Neural progenitor cell (in vitro differentiated cells): ENCODE measurements around the gene ERC1. TPM values are rescaled to one million over a fixed set of nuclear protein-coding genes. Genes with fewer than 3 reads are reported as not detected.

Experiments used
- DNase-seq: peaks from one replicate; pipeline ENCODE4 v3.0.0-alpha.2; 2016; ENCODE audit warnings: low spot score
- H2AFZ ChIP-seq: fragments of 200-600 bp; sonication (generic); replicated peaks from 2 replicates; pipeline ENCODE4 v1.6.1; 2016; ENCODE audit warnings: antibody characterized with exemption
- H3F3A ChIP-seq: fragments of 200-600 bp; sonication (generic); 2 replicates; pipeline ENCODE4 v1.6.1; 2016; ENCODE audit warnings: antibody characterized with exemption, low read depth
- H3K27ac ChIP-seq: fragments of 200-600 bp; sonication (generic); 2 replicates; pipeline ENCODE4 v1.5.1; 2016; ENCODE audit warnings: mild to moderate bottlenecking
- H3K27me3 ChIP-seq: fragments of 200-600 bp; sonication (generic); 2 replicates; pipeline ENCODE4 v1.6.1; 2016; ENCODE audit warnings: mild to moderate bottlenecking, moderate library complexity
- H3K36me3 ChIP-seq: fragments of 200-600 bp; sonication (generic); 2 replicates; pipeline ENCODE4 v1.5.1; 2016
- H3K4me1 ChIP-seq: fragments of 200-600 bp; sonication (generic); 2 replicates; pipeline ENCODE4 v1.6.1; 2016; ENCODE audit warnings: mixed run types
- H3K4me2 ChIP-seq: fragments of 200-600 bp; sonication (generic); 2 replicates; pipeline ENCODE4 v1.6.1; 2016
- H3K4me3 ChIP-seq: fragments of 200-600 bp; sonication (generic); 2 replicates; pipeline ENCODE4 v1.5.1; 2016
- H3K79me2 ChIP-seq: fragments of 200-600 bp; sonication (generic); 2 replicates; pipeline ENCODE4 v1.6.1; 2016; ENCODE audit warnings: low read depth
- H3K9ac ChIP-seq: fragments of 200-600 bp; sonication (generic); 2 replicates; pipeline ENCODE4 v1.6.1; 2016
- H3K9me3 ChIP-seq: fragments of 200-600 bp; sonication (generic); 2 replicates; pipeline ENCODE4 v1.5.1; 2016; ENCODE audit warnings: low read depth
- H4K20me1 ChIP-seq: fragments of 200-600 bp; sonication (generic); 2 replicates; pipeline ENCODE4 v1.6.1; 2016; ENCODE audit warnings: low read depth
- H3K27ac Mint-ChIP-seq: 3 replicates; pipeline ENCODE4 v1.8.0; 2021; ENCODE audit warnings: mixed read lengths
- H3K27me3 Mint-ChIP-seq: 2 replicates; pipeline ENCODE4 v1.8.0; 2022; ENCODE audit warnings: low read depth, mild to moderate bottlenecking, inconsistent platforms, moderate library complexity, mixed read lengths; ENCODE audit not compliant: insufficient read depth
- H3K36me3 Mint-ChIP-seq: 3 replicates; pipeline ENCODE4 v1.8.0; 2021; ENCODE audit warnings: mixed read lengths
- H3K4me1 Mint-ChIP-seq: 3 replicates; pipeline ENCODE4 v1.8.0; 2021; ENCODE audit warnings: mixed read lengths
- H3K4me3 Mint-ChIP-seq: 3 replicates; pipeline ENCODE4 v1.8.0; 2021; ENCODE audit warnings: mild to moderate bottlenecking, moderate library complexity, mixed read lengths
- H3K9me3 Mint-ChIP-seq: 3 replicates; pipeline ENCODE4 v1.8.0; 2020; ENCODE audit warnings: mixed read lengths
- CTCF ChIP-seq: fragments of 200-600 bp; sonication (generic); IDR thresholded peaks from 2 replicates; pipeline ENCODE4 v1.5.1; 2017; ENCODE audit warnings: antibody characterized with exemption, mild to moderate bottlenecking
- EZH2 ChIP-seq: fragments of 200-600 bp; sonication (generic); IDR thresholded peaks from 2 replicates; pipeline ENCODE4 v1.6.1; 2017; ENCODE audit warnings: antibody characterized with exemption, mild to moderate bottlenecking, moderate library complexity
- EZH2phosphoT487 ChIP-seq: fragments of 200-600 bp; sonication (generic); IDR thresholded peaks from 2 replicates; pipeline ENCODE4 v1.6.1; 2017; ENCODE audit warnings: antibody characterized with exemption
- total RNA-seq: library from RNA; depleted of rRNA; stranded (reverse); fragments of >200 nt; gene quantifications from 2 replicates; pipeline ENCODE4 v1.2.3, GENCODE V29; 2015; ENCODE audit warnings: low replicate concordance

Gene ERC1
- total RNA-seq, 1 donor from 2014 or later, result 27.5 TPM

- no peak for DNase-seq
- no peaks in the 10 kb centered on the region for H3K9me3 ChIP-seq
- H3K36me3 ChIP-seq, result peaks cover 7% of the 10 kb centered on the region
- peaks cover 10% of the 10 kb centered on the region for H3K4me1 ChIP-seq
- no peak overlapping the region for H3K27ac Mint-ChIP-seq
- H3F3A ChIP-seq, result peaks cover 7% of the 10 kb centered on the region
- TF ChIP-seq EZH2 (no peak), CTCF (no peak), EZH2phosphoT487 (no peak)
- no peak overlapping the region for H3K4me2 ChIP-seq
- H3K36me3 Mint-ChIP-seq, result peaks cover 9% of the 10 kb centered on the region
- peaks cover 2% of the 10 kb centered on the region for H3K4me1 Mint-ChIP-seq
- H3K27me3 Mint-ChIP-seq, result no peaks in the 10 kb centered on the region
- H3K4me3 ChIP-seq, result no peak overlapping the region
- H3K27me3 ChIP-seq, result no peaks in the 10 kb centered on the region
- no peaks in the 10 kb centered on the region for H4K20me1 ChIP-seq
- H3K9me3 Mint-ChIP-seq, result no peaks in the 10 kb centered on the region
- no peak overlapping the region for H3K4me3 Mint-ChIP-seq
- H3K79me2 ChIP-seq, result no peaks in the 10 kb centered on the region
- H2AFZ ChIP-seq, result no peak overlapping the region
- no peak overlapping the region for H3K9ac ChIP-seq
- H3K27ac ChIP-seq, result no peak overlapping the region
Observed at GRCh38 chr12:1188016-1188415, 197.0 kb downstream of the ERC1 start.

- H3K4me1 ChIP-seq, result peaks cover 10% of the 10 kb centered on the region
Observed at GRCh38 chr12:1189163-1189562, 198.1 kb downstream of the ERC1 start.

GRCh38 chr12:1195513-1195912, 204.5 kb downstream of the ERC1 start:
- Histone ChIP-seq H3K27ac (no peak overlapping the region), H3K79me2 (no peaks in the 10 kb centered on the region), H3K36me3 (peaks cover 5% of the 10 kb centered on the region), H3K4me1 (peaks cover 4% of the 10 kb centered on the region), H3K27me3 (no peaks in the 10 kb centered on the region), H4K20me1 (no peaks in the 10 kb centered on the region), H3K4me2 (no peak overlapping the region), H3K9me3 (no peaks in the 10 kb centered on the region), H3F3A (peaks cover 4% of the 10 kb centered on the region), H2AFZ (no peak overlapping the region), H3K4me3 (no peak overlapping the region), H3K9ac (no peak overlapping the region)
- DNase-seq, result no peak
- Mint-ChIP-seq H3K27me3 (peaks cover 5% of the 10 kb centered on the region), H3K4me1 (no peaks in the 10 kb centered on the region), H3K9me3 (peaks cover 23% of the 10 kb centered on the region), H3K27ac (no peak overlapping the region), H3K4me3 (no peak overlapping the region), H3K36me3 (peaks cover 38% of the 10 kb centered on the region)
- TF ChIP-seq CTCF (no peak), EZH2 (no peak), EZH2phosphoT487 (no peak)

More at GRCh38 chr12:1189163-1189562, 198.1 kb downstream of the ERC1 start:
- no peak overlapping the region for H3K4me3 Mint-ChIP-seq
- no peak overlapping the region for H3K4me2 ChIP-seq
- H3K27me3 ChIP-seq, result no peaks in the 10 kb centered on the region
- no peak overlapping the region for H3K27ac Mint-ChIP-seq
- no peaks in the 10 kb centered on the region for H3K9me3 ChIP-seq
- peaks cover 2% of the 10 kb centered on the region for H3K4me1 Mint-ChIP-seq
- H3K9ac ChIP-seq, result no peak overlapping the region
- no peak for DNase-seq
- H3K27ac ChIP-seq, result no peak overlapping the region
- no peak overlapping the region for H2AFZ ChIP-seq
- H4K20me1 ChIP-seq, result no peaks in the 10 kb centered on the region
- no peak overlapping the region for H3K4me3 ChIP-seq
- peaks cover 7% of the 10 kb centered on the region for H3F3A ChIP-seq
- H3K79me2 ChIP-seq, result no peaks in the 10 kb centered on the region
- peaks cover 7% of the 10 kb centered on the region for H3K36me3 ChIP-seq
- TF ChIP-seq CTCF (no peak), EZH2phosphoT487 (no peak), EZH2 (no peak)
- peaks cover 9% of the 10 kb centered on the region for H3K36me3 Mint-ChIP-seq
- H3K9me3 Mint-ChIP-seq, result no peaks in the 10 kb centered on the region
- no peaks in the 10 kb centered on the region for H3K27me3 Mint-ChIP-seq
